BLaER1 treated with 17β-estradiol and CSF1 and Interleukin-3, amounts not matched to agents 10 nM and 100 nM (cell line): ENCODE data around the gene PSMD11.

Experiments
- H3K27ac ChIP-seq, 11 experiments: shearing (Covaris generic); formaldehyde crosslinking; 2 replicates each; pipeline ENCODE4 v1.8.1; 2022
- H3K27me3 ChIP-seq, 11 experiments: shearing (Covaris generic); formaldehyde crosslinking; 2 replicates each; pipeline ENCODE4 v1.8.1; 2022
- H3K36me3 ChIP-seq, 11 experiments: shearing (Covaris generic); formaldehyde crosslinking; 2 replicates each; pipeline ENCODE4 v1.8.1; 2022
- H3K4me1 ChIP-seq, 10 experiments: shearing (Covaris generic); formaldehyde crosslinking; 2 replicates each; pipeline ENCODE4 v1.8.1; 2022
- H3K4me2 ChIP-seq, 11 experiments: shearing (Covaris generic); formaldehyde crosslinking; 2 replicates each; pipeline ENCODE4 v1.8.1; 2022
- H3K4me3 ChIP-seq, 10 experiments: shearing (Covaris generic); formaldehyde crosslinking; 2 replicates each; pipeline ENCODE4 v1.8.1; 2022
- H3K9ac ChIP-seq, 11 experiments: shearing (Covaris generic); formaldehyde crosslinking; 2 replicates each; pipeline ENCODE4 v1.8.1; 2022
- H3K9me3 ChIP-seq, 11 experiments: shearing (Covaris generic); formaldehyde crosslinking; replicated peaks in 1 of 11; 2 replicates each; pipeline ENCODE4 v1.8.1; 2022
- H4K20me1 ChIP-seq, 11 experiments: shearing (Covaris generic); formaldehyde crosslinking; 2 replicates each; pipeline ENCODE4 v1.8.1; 2022
- Cebpa-rat ChIP-seq, 11 experiments: shearing (Covaris generic); IDR thresholded peaks; 2 replicates each; pipeline ENCODE4 v1.8.1; 2022

Gene PSMD11

GRCh38 chr17:32458371-32458770 is 14.1 kb downstream of the PSMD11 start:
- no peaks in the 10 kb centered on the region for H3K9me3 ChIP-seq
- H3K27ac ChIP-seq = no peak overlapping the region
- no peak overlapping the region for H3K4me2 ChIP-seq
- H3K27me3 ChIP-seq = no peaks in the 10 kb centered on the region
- peaks cover 0 to 15% (median 0%) of the 10 kb centered on the region in 10 experiments; a peak in 3 of 20 replicates for H3K4me1 ChIP-seq
- no peak for TF ChIP-seq Cebpa-rat (IDR thresholded peaks at IDR 0.05)
- H3K36me3 ChIP-seq = peaks cover 88 to 100% (median 98%) of the 10 kb centered on the region in 11 experiments
- H3K4me3 ChIP-seq = no peak overlapping the region
- H3K9ac ChIP-seq = no peak overlapping the region
- H4K20me1 ChIP-seq = peaks cover 40 to 100% (median 94%) of the 10 kb centered on the region in 11 experiments; a peak in 21 of 22 replicates

- TF ChIP-seq Cebpa-rat (IDR thresholded peaks at IDR 0.05) = no peak
- H3K4me2 ChIP-seq = no peak overlapping the region
- peaks cover 34 to 100% (median 90%) of the 10 kb centered on the region in 11 experiments; a peak in 21 of 22 replicates for H4K20me1 ChIP-seq
- H3K36me3 ChIP-seq = peaks cover 87 to 100% (median 98%) of the 10 kb centered on the region in 11 experiments
- H3K4me1 ChIP-seq = peaks cover 0 to 15% (median 0%) of the 10 kb centered on the region in 10 experiments; a peak in 3 of 20 replicates
- no peak overlapping the region for H3K9ac ChIP-seq
- no peaks in the 10 kb centered on the region for H3K27me3 ChIP-seq
- H3K9me3 ChIP-seq = no peaks in the 10 kb centered on the region
- H3K4me3 ChIP-seq = no peak overlapping the region
- no peak overlapping the region for H3K27ac ChIP-seq
Observed at GRCh38 chr17:32460054-32460453, 15.7 kb downstream of the PSMD11 start.

GRCh38 chr17:32461498-32461852 is 17.2 kb downstream of the PSMD11 start:
- H3K27me3 ChIP-seq = no peaks in the 10 kb centered on the region
- H3K4me1 ChIP-seq = peaks cover 0 to 15% (median 0%) of the 10 kb centered on the region in 10 experiments; a peak in 3 of 20 replicates
- peaks cover 34 to 100% (median 89%) of the 10 kb centered on the region in 11 experiments; a peak in 21 of 22 replicates for H4K20me1 ChIP-seq
- H3K4me2 ChIP-seq = no peak overlapping the region
- peaks cover 91 to 100% (median 99%) of the 10 kb centered on the region in 11 experiments for H3K36me3 ChIP-seq
- no peak for TF ChIP-seq Cebpa-rat (IDR thresholded peaks at IDR 0.05)
- H3K27ac ChIP-seq = no peak overlapping the region
- H3K9me3 ChIP-seq = no peaks in the 10 kb centered on the region
- H3K9ac ChIP-seq = no peak overlapping the region
- no peak overlapping the region for H3K4me3 ChIP-seq

GRCh38 chr17:32461853-32462617 is 17.7 kb downstream of the PSMD11 start:
- Histone ChIP-seq H3K36me3 (peaks cover 91 to 100% (median 99%) of the 10 kb centered on the region in 11 experiments), H3K4me2 (no peak overlapping the region), H3K9me3 (no peaks in the 10 kb centered on the region), H3K4me1 (peaks cover 0 to 15% (median 0%) of the 10 kb centered on the region in 10 experiments; a peak in 3 of 20 replicates), H3K27ac (no peak overlapping the region), H4K20me1 (peaks cover 30 to 100% (median 89%) of the 10 kb centered on the region in 11 experiments; a peak in 21 of 22 replicates), H3K27me3 (no peaks in the 10 kb centered on the region), H3K9ac (no peak overlapping the region), H3K4me3 (no peak overlapping the region)
- TF ChIP-seq Cebpa-rat (IDR thresholded peaks at IDR 0.05) = no peak

- Histone ChIP-seq H3K36me3 (peaks cover 91 to 100% (median 99%) of the 10 kb centered on the region in 11 experiments), H3K9ac (no peak overlapping the region), H3K27me3 (no peaks in the 10 kb centered on the region), H3K9me3 (no peaks in the 10 kb centered on the region), H3K4me1 (peaks cover 0 to 15% (median 0%) of the 10 kb centered on the region in 10 experiments; a peak in 3 of 20 replicates), H4K20me1 (peaks cover 27 to 100% (median 76%) of the 10 kb centered on the region in 11 experiments; a peak in 21 of 22 replicates), H3K4me3 (no peak overlapping the region), H3K27ac (no peak overlapping the region), H3K4me2 (no peak overlapping the region)
- no peak for TF ChIP-seq Cebpa-rat (IDR thresholded peaks at IDR 0.05)
Observed at GRCh38 chr17:32463304-32463703, 19.0 kb downstream of the PSMD11 start.

GRCh38 chr17:32464374-32464773 is 20.1 kb downstream of the PSMD11 start:
- H3K4me2 ChIP-seq = no peak overlapping the region
- H3K36me3 ChIP-seq = peaks cover 91 to 100% (median 99%) of the 10 kb centered on the region in 11 experiments
- H3K4me1 ChIP-seq = peaks cover 0 to 15% (median 0%) of the 10 kb centered on the region in 10 experiments; a peak in 3 of 20 replicates
- no peaks in the 10 kb centered on the region for H3K27me3 ChIP-seq
- H4K20me1 ChIP-seq = peaks cover 27 to 100% (median 76%) of the 10 kb centered on the region in 11 experiments; a peak in 21 of 22 replicates
- no peak for TF ChIP-seq Cebpa-rat (IDR thresholded peaks at IDR 0.05)
- H3K4me3 ChIP-seq = no peak overlapping the region
- H3K27ac ChIP-seq = no peak overlapping the region
- no peaks in the 10 kb centered on the region for H3K9me3 ChIP-seq
- H3K9ac ChIP-seq = no peak overlapping the region

- Histone ChIP-seq H3K36me3 (peaks cover 99 to 100% (median 100%) of the 10 kb centered on the region in 11 experiments), H3K4me3 (no peak overlapping the region), H3K27me3 (no peaks in the 10 kb centered on the region), H3K4me2 (no peak overlapping the region), H3K4me1 (no peaks in the 10 kb centered on the region), H3K9me3 (no peaks in the 10 kb centered on the region), H3K9ac (no peak overlapping the region), H4K20me1 (peaks cover 10 to 100% (median 67%) of the 10 kb centered on the region in 11 experiments; a peak in 21 of 22 replicates), H3K27ac (no peak overlapping the region)
- no peak for TF ChIP-seq Cebpa-rat (IDR thresholded peaks at IDR 0.05)
Observed at GRCh38 chr17:32467949-32468348, 23.6 kb downstream of the PSMD11 start.

GRCh38 chr17:32470405-32471167 is 26.3 kb downstream of the PSMD11 start:
- peaks cover 6 to 100% (median 56%) of the 10 kb centered on the region in 11 experiments; a peak in 20 of 22 replicates for H4K20me1 ChIP-seq
- H3K27me3 ChIP-seq = no peaks in the 10 kb centered on the region
- no peak for TF ChIP-seq Cebpa-rat (IDR thresholded peaks at IDR 0.05)
- H3K27ac ChIP-seq = no peak overlapping the region
- no peak overlapping the region for H3K4me3 ChIP-seq
- H3K36me3 ChIP-seq = peaks cover 100% of the 10 kb centered on the region in 11 experiments
- no peaks in the 10 kb centered on the region for H3K9me3 ChIP-seq
- no peak overlapping the region for H3K4me2 ChIP-seq
- H3K9ac ChIP-seq = no peak overlapping the region
- H3K4me1 ChIP-seq = no peaks in the 10 kb centered on the region

GRCh38 chr17:32471652-32472051 is 27.3 kb downstream of the PSMD11 start:
- Histone ChIP-seq H3K4me3 (no peak overlapping the region), H4K20me1 (peaks cover 5 to 99% (median 62%) of the 10 kb centered on the region in 11 experiments; a peak in 20 of 22 replicates), H3K9me3 (no peaks in the 10 kb centered on the region), H3K9ac (no peak overlapping the region), H3K27me3 (no peaks in the 10 kb centered on the region), H3K4me1 (no peaks in the 10 kb centered on the region), H3K27ac (no peak overlapping the region), H3K36me3 (peaks cover 100% of the 10 kb centered on the region in 11 experiments), H3K4me2 (no peak overlapping the region)
- TF ChIP-seq Cebpa-rat (IDR thresholded peaks at IDR 0.05) = no peak
